Tibial artery (tissue), 4 donors: ENCODE results near the gene NDUFB11.

Experiments
- DNase-seq, 2 donors: peaks; one replicate each; pipeline ENCODE4 v3.0.0-alpha.2; 2019
- H3K27ac ChIP-seq, 2 donors: fragments of 200-600 bp; sonication (generic) in 1 of 2; 1 replicate in 1 of 2; 2 replicates in 1 of 2; pipeline ENCODE4 v1.5.1; 2018 to 2019; ENCODE audit warnings: mild to moderate bottlenecking in 1 of 2
- H3K27me3 ChIP-seq, 2 donors: fragments of 200-600 bp; sonication (generic) in 1 of 2; one replicate each; pipeline versions ENCODE4 v1.5.1 to v1.6.0; 2016 to 2019
- H3K36me3 ChIP-seq, 3 donors: fragments of 200-600 bp; sonication (generic) in 2 of 3; one replicate each; pipeline ENCODE4 v1.5.1; 2016 to 2019; ENCODE audit warnings: mild to moderate bottlenecking in 2 of 3
- H3K4me1 ChIP-seq, 4 donors: fragments of 200-600 bp; sonication (generic) in 2 of 4; 1 replicate in 3 of 4; 2 replicates in 1 of 4; pipeline ENCODE4 v1.5.1; 2016 to 2019
- H3K4me3 ChIP-seq, 2 donors: fragments of 200-600 bp; sonication (generic) in 1 of 2; 1 replicate in 1 of 2; 2 replicates in 1 of 2; pipeline ENCODE4 v1.5.1; 2018 to 2019; ENCODE audit warnings: mild to moderate bottlenecking in 2 of 2
- H3K9me3 ChIP-seq, 3 donors: fragments of 200-600 bp; sonication (generic) in 1 of 3; one replicate each; pipeline ENCODE4 v1.5.1; 2016 to 2019
- intact Hi-C: fragments of 100-400 bp; cut with DNase I; formaldehyde crosslinking; loops from one replicate; pipeline ENCODE4 v1.15.0; 2023; ENCODE audit warnings: low total_unique reads
- TF ChIP-seq, protein P1 (sequence below), 2 experiments: fragments of 200-600 bp in 1 of 2; fragments of 450-650 bp in 1 of 2; IDR thresholded peaks; one replicate each; pipeline ENCODE4 v1.5.1; 2017 to 2019; ENCODE audit warnings: antibody characterized with exemption in 2 of 2, mild to moderate bottlenecking in 1 of 2, moderate library complexity in 1 of 2

Gene NDUFB11

DNA sequence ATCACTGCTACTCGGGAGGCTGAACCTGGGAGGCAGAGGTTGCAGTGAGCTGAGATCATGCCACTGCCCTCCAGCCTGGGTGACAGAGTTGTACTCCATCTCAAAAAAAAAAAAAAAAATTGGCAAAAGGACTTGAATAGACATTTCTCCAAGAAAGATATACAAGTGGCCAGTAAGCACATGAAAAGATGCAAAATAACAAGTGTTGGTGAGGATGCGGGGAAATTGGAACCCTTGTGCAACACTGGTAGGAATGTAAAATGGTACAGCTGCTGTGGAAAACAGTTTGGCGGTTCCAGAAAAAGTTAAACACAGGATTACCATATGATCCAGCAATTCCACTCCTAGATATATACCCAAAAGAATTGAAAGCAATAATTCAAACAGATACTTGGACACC lies 19.9 kb upstream of the NDUFB11 start:
- H3K4me1 ChIP-seq, result no peaks in the 10 kb centered on the region
- DNase-seq, result no peak
- intact Hi-C loops, result no loop called here
- no peaks in the 10 kb centered on the region for H3K9me3 ChIP-seq
- H3K4me3 ChIP-seq, result no peak overlapping the region
- TF ChIP-seq, protein P1, sequence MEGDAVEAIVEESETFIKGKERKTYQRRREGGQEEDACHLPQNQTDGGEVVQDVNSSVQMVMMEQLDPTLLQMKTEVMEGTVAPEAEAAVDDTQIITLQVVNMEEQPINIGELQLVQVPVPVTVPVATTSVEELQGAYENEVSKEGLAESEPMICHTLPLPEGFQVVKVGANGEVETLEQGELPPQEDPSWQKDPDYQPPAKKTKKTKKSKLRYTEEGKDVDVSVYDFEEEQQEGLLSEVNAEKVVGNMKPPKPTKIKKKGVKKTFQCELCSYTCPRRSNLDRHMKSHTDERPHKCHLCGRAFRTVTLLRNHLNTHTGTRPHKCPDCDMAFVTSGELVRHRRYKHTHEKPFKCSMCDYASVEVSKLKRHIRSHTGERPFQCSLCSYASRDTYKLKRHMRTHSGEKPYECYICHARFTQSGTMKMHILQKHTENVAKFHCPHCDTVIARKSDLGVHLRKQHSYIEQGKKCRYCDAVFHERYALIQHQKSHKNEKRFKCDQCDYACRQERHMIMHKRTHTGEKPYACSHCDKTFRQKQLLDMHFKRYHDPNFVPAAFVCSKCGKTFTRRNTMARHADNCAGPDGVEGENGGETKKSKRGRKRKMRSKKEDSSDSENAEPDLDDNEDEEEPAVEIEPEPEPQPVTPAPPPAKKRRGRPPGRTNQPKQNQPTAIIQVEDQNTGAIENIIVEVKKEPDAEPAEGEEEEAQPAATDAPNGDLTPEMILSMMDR (IDR thresholded peaks at IDR 0.05), result no peak
- H3K27me3 ChIP-seq, result no peaks in the 10 kb centered on the region
- peaks cover 0 to 8% (median 5%) of the 10 kb centered on the region in 3 donors for H3K36me3 ChIP-seq
- H3K27ac ChIP-seq, result no peak overlapping the region

DNA sequence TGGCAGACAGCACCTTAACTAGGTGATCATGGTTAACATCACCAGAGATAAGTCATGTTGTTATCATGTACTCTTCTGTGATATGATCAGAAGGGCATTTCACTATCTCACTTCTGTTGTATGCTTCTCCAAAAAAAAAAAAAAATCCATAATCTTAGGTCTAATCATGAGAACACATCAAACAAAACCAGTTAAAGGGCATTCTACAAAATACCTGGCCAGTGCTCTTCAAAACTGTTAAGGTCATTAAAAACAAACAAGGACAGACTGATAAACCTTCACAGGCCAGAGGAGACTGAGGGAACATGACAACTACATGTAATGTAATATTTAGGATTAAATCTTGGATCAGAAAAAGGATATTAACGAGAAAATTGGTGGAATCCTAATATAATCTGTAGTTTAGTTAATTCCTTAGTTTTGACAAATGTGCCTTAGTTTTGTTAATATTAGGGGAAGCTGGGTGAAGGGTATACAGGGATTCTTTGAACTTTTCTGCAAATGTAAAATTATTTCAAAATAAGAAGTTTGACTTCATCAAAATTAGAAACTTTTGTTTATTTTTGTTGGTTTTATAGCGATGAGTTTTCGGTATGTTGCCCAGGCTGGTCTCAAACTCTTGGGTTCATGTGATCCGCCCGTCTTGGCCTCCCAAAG lies 18.6 kb upstream of the NDUFB11 start:
- H3K4me3 ChIP-seq, result no peak overlapping the region

DNA sequence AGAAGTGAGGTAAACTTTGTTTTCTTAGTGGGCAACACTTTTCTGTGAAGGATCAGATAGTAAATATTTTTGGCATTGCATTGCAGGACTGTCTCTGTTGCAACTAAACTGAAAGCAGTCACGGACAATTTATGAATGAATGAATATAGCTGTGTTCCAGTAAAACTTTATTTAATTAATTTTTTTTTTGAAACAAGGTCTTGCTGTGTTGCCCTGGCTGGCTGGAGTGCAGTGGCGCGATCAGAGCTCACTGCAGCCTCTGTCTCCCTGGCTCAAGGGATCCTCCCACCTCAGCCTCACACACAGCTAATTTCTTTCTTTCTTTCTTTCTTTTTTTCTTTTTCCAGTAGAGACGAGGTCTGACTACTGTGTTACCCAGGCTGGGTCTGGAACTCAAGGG lies 16.3 kb upstream of the NDUFB11 start:
- no peak for DNase-seq
- Histone ChIP-seq H3K36me3 (peaks cover 0 to 15% (median 0%) of the 10 kb centered on the region in 3 donors), H3K9me3 (no peaks in the 10 kb centered on the region), H3K27me3 (no peaks in the 10 kb centered on the region), H3K4me3 (no peak overlapping the region), H3K4me1 (no peaks in the 10 kb centered on the region), H3K27ac (no peak overlapping the region)
- TF ChIP-seq, protein P1 (IDR thresholded peaks at IDR 0.05), result no peak
- intact Hi-C loops, result no loop called here

More for the DNA sequence above, 18.6 kb upstream of the NDUFB11 start:
- TF ChIP-seq, protein P1 (IDR thresholded peaks at IDR 0.05), result no peak
- intact Hi-C loops, result no loop called here
- H3K9me3 ChIP-seq, result no peaks in the 10 kb centered on the region
- no peaks in the 10 kb centered on the region for H3K27me3 ChIP-seq
- H3K36me3 ChIP-seq, result peaks cover 0 to 5% (median 0%) of the 10 kb centered on the region in 3 donors
- H3K4me1 ChIP-seq, result no peaks in the 10 kb centered on the region
- no peak for DNase-seq
- H3K27ac ChIP-seq, result no peak overlapping the region

DNA sequence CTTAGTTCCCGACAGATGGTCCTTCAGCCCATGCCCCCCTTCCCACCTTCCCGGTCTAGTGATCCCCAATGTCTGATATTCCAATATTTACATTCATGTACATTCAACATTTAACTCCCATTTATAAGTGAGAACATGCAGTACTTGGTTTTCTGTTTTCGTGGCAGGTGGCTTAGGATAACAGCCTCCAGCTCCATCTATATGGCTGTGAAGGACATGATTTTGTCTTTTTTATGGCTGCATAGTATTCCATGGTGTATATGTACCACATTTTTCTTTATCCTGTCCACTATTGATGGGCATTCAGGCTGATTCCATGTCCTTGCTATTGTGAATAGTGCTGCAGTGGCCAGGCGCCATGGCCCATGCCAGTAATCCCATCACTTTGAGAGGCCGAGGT lies 14.3 kb upstream of the NDUFB11 start:
- no peak for DNase-seq
- Histone ChIP-seq H3K27ac (no peak overlapping the region), H3K4me3 (no peak overlapping the region), H3K36me3 (peaks cover 0 to 15% (median 4%) of the 10 kb centered on the region in 3 donors), H3K9me3 (no peaks in the 10 kb centered on the region), H3K27me3 (no peaks in the 10 kb centered on the region), H3K4me1 (no peaks in the 10 kb centered on the region)
- intact Hi-C loops, result no loop called here
- TF ChIP-seq, protein P1 (IDR thresholded peaks at IDR 0.05), result no peak

DNA sequence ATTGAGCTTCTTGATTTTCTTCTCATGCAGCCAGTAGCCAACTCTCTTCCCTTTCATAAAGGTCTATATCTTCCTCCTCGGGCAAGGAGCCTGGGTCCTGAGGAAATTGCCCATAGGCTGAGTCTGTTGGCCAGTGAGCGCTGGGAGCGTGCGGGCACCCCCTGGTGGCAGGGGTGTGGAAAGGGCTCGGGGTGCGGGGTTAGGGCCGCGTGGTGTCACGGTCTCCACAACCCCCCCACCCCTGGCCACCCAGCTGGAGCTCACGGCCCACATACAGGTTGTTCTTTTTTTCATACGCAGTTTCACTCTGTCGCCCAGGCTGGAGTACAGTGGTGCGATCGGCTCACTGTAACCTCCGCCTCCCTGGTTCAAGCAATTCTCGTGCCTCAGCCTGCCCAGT lies 13.6 kb upstream of the NDUFB11 start:
- Histone ChIP-seq H3K4me1 (no peaks in the 10 kb centered on the region), H3K27me3 (no peaks in the 10 kb centered on the region), H3K36me3 (peaks cover 0 to 15% (median 4%) of the 10 kb centered on the region in 3 donors), H3K4me3 (no peak overlapping the region), H3K27ac (no peak overlapping the region), H3K9me3 (no peaks in the 10 kb centered on the region)
- intact Hi-C loops, result no loop called here
- DNase-seq, result no peak
- TF ChIP-seq, protein P1 (IDR thresholded peaks at IDR 0.05), result no peak
